Measurements from ENCODE around the gene HOXC12. TPM values are rescaled to one million over a fixed set of nuclear protein-coding genes. Genes with fewer than 3 reads are reported as not detected.

Gene HOXC12
- total RNA-seq, 1 experiment from 2014 or later, result 1.9 TPM

DNA sequence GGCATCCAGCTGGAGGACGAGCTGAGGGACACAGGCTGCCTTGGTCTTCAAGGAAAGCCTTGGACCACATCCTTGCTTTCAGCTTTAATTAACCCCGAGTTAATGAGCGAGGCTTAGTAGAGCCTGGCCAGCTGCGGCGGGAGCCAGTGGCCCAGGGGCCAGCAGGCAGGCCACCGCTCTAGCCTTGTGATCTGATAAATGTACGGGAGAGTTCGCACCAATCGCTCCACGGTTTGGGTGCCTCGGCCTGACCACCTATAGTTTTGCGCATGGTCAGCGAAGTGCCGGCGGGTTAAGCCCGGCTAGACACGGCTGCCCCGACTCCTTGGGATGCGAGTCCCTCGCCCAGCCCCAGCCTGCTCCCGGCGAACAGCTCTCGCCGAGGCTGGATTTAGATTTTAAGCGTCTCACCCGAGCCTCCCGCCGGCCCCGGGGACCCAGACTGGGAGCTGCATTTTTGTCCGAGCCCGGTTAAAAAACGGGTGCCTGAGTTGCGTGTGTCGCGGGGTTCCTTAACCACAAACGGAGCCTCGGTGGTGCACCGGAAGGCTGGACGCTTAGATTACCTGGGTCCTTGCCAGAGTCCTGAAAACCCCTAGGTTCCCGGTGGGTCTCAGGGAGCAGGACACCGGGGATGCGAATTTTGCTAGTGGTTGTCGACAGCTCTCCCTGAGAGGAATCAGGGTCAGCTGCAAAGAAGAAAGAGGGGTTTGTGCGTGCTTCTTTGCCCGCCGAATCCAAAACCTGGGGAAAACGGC, 2.9 kb upstream of the HOXC12 start:
- Histone ChIP-seq H3K9me3 (no peaks in the 10 kb centered on the region), H3K27me3 (no peaks in the 10 kb centered on the region)
- no peak for DNase-seq

DNA sequence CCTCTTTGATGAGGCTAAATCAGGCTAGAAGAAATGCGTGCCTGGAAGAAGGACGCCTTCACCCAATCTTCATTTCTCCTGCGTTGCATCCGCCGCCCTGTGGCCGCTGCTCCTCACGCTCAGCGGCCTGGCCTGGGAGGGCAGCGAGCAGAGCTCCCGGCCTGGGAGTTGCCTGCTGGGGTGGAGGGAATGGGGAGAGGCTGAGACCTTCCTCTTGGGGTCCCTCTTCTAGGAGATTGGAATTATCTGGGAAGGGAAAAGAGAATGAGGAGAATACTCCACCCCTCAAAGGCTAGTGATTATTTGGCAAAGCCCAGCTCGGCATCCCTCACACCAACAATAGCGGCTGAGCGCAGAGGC, 2.4 kb upstream of the HOXC12 start:
- H3K27me3 ChIP-seq, result no peaks in the 10 kb centered on the region
- H3K9me3 ChIP-seq, result no peaks in the 10 kb centered on the region
- H3K4me3 ChIP-seq, result no peak overlapping the region
- no peak for DNase-seq
- H3K36me3 ChIP-seq, result no peaks in the 10 kb centered on the region

More for the DNA sequence above, 2.9 kb upstream of the HOXC12 start:
- Histone ChIP-seq H3K4me3 (no peak overlapping the region), H3K36me3 (no peaks in the 10 kb centered on the region)

DNA sequence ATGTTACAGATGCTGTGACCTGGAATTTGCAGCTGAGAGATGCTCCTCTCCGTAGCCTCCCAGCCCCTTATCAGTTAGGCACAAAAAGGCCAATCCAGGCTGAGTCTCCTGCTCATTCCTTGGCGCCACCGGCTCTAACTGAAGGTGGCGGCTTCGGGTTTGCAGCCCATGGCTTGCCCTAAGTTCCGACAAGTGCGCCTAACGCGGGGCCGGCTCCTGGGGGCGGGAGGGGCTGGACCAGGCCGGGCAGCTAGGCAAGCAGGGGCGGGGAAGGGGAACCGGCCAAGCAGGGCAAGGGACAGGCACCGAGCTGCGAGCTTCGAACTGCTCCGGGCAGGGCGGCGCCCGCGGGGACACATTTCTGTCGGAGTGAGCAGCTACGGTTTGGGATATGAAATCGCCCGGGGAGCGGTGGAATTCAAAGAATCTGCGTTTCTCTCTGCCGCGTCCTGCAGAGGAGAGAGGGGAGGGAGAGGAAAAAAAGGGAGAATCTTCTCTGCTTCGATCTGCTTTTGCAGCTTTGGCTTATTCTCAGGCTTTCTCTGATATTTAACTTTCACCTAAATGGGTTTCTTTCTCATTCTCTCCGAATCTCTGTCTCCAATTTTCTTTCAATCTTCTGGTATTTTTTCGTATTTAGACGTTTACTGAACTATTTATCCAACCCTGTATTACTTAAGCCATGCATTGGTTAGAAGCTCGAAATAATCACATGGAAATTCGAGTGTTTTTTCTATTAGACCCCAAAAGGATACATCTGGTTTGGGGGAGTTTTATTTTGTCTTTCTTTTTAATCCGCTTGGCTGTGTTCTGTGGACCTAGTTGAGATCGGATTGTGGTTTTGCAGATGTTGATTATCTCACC, 1.6 kb upstream of the HOXC12 start:
- no peak for DNase-seq
- Histone ChIP-seq H3K4me3 (no peak overlapping the region), H3K9me3 (no peaks in the 10 kb centered on the region), H3K27me3 (no peaks in the 10 kb centered on the region), H3K36me3 (no peaks in the 10 kb centered on the region)

DNA sequence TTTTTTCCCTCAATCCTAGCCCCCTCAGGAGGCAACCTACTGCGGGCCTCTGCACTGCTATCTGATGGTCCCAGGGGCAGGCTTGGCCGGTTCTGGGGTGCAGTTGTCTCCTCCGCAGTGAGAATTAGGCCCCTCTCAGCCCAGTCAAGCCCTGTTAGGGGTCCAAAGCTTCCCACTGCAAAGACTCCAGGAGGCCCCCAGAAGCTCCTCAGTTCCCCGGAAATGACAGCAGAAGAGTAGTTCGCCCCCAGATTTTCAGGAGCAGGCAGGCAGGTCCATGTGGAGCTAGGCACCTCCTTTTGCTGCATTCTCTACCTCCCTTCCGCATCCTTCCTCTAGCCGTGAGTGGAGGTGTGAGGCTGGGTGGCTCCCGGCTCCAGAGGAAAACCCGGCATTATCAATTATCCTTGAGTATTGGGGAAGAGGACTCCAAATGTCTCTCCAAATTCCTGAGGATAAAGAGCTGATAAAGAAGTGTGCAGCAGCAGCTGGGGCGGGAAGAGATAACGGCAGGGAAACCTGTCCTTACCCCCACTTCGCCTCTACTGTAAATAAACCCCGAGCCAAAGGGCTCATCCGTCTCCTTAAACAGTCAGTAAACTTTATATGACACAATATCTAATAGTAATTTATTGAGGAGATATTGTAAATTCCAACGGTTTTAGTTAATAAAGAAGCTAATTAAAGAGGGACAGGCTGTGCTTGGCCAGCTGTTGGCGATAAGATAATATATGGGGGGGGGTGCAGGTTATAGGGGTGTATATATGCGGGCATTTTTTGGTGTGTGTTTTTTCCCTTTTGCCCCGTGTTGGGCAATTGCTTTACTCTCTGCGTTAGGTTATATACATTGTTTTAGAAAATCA, 641 bp upstream of the HOXC12 start:
- no peaks in the 10 kb centered on the region for H3K9me3 ChIP-seq
- no peaks in the 10 kb centered on the region for H3K36me3 ChIP-seq
- peak overlapping the region; percentile 57 for H3K4me3 ChIP-seq
- H3K27me3 ChIP-seq, result no peaks in the 10 kb centered on the region
- no peak for DNase-seq

DNA sequence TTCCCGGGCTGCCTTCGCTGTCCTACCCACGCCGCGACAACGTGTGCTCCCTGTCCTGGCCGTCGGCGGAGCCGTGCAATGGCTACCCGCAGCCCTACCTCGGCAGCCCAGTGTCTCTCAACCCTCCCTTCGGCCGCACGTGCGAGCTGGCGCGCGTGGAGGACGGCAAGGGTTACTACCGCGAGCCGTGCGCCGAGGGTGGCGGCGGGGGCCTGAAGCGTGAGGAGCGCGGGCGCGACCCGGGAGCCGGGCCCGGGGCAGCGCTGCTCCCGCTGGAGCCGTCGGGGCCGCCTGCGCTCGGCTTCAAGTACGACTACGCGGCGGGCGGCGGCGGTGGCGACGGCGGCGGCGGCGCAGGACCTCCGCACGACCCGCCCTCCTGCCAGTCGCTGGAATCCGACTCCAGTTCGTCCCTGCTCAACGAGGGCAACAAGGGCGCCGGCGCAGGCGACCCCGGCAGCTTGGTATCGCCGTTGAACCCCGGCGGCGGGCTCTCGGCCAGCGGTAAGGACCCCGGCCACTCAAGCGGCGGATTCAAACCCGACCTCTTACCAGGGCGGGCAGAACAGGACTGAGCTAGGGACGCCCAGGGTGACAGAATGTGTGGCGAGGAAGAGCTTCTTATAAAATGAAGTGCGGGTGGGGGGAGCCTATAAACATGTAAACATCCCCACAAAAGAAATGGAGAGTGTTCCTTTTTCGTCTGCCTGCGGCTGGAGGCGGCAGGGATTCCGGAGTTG, 503 bp downstream of the HOXC12 start:
- peak; percentile 26 for DNase-seq
- Histone ChIP-seq H3K36me3 (no peaks in the 10 kb centered on the region), H3K27me3 (no peaks in the 10 kb centered on the region), H3K9me3 (no peaks in the 10 kb centered on the region), H3K4me3 (peak overlapping the region; percentile 57)

DNA sequence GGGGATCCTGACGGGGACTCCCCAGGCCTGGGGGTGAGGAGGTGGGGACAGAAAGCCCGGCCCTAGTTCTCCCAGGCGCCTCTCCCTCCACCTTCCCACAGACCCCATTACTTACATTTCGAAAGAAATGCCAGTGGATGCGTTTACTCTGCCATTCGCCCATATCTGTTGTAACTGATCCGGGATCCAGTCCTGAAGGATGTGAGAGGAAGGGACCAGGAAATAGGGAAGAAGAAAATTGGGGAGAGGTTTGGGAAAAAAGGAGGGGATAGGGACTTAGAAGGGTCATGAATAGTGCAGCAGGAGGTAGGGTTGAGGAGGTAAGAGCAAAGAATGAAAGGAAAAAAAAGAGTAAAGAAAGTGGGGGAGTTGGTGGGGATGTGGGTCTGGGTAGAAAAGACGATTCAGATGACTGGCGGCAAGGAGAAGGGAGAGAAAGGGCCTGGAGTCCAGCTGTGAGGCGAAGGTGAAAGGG, 1.1 kb downstream of the HOXC12 start:
- H3K4me3 ChIP-seq, result peak overlapping the region; percentile 57
- no peaks in the 10 kb centered on the region for H3K27me3 ChIP-seq
- no peaks in the 10 kb centered on the region for H3K9me3 ChIP-seq
- H3K36me3 ChIP-seq, result no peaks in the 10 kb centered on the region
- no peak for DNase-seq

DNA sequence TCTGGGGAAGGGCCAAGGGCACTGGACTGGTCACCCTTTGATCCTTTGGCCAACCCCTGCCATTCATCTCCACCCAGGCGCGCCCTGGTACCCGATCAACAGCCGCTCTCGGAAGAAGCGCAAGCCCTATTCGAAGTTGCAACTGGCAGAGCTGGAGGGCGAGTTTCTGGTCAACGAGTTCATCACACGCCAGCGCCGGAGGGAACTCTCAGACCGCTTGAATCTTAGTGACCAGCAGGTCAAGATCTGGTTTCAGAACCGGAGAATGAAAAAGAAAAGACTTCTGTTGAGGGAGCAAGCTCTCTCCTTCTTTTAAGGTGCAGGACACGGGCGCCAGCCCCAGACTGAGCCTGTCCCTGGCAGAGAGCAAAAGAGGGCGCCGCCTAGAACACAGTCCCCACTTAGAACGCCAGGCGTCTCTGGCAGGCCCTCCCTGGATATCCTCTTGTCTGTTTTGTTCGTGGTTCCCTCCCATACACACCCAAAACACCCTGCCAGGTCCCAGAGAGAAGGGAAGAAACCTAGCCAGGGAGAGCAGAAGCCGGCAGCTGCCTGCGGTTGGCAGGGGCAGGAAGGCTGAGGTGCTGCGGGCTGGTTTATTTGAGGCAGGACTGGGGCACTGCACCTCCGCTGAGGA, 1.7 kb downstream of the HOXC12 start:
- Histone ChIP-seq H3K27me3 (no peaks in the 10 kb centered on the region), H3K4me3 (no peak overlapping the region), H3K36me3 (no peaks in the 10 kb centered on the region), H3K9me3 (no peaks in the 10 kb centered on the region)
- peak; percentile 24 for DNase-seq

DNA sequence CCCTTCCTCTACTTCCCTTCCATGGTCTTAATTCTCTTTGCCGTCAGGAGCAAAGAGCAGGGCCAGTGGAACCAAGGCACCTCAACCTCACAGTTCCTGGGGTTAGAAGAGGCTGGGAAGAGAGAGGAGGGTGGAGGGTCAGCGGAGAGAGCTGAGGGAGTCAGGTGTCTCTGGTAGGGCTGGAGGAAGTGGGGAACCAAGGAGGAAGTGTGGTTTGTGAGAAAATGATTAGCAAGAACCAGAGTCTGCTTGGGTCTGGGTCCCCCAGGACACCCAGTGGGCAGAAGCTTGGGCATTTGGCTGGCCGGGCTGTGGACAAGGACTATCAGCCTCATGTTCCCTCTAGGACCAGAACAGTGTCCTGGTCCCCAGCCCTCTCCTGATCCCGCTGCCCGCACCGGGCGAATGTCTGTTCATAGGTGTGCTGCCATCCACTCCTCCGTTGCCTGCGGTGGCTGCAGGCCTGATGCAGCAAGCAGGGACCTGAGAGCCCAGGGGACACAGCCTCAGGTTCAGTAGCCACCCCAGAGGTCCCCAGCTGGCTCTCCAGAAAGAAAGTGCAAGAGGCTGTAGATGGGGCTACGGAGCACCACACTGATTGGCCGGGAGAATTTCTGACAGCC, 2.3 kb downstream of the HOXC12 start:
- Histone ChIP-seq H3K27me3 (no peaks in the 10 kb centered on the region), H3K9me3 (no peaks in the 10 kb centered on the region), H3K4me3 (no peak overlapping the region), H3K36me3 (no peaks in the 10 kb centered on the region)
- no peak for DNase-seq

DNA sequence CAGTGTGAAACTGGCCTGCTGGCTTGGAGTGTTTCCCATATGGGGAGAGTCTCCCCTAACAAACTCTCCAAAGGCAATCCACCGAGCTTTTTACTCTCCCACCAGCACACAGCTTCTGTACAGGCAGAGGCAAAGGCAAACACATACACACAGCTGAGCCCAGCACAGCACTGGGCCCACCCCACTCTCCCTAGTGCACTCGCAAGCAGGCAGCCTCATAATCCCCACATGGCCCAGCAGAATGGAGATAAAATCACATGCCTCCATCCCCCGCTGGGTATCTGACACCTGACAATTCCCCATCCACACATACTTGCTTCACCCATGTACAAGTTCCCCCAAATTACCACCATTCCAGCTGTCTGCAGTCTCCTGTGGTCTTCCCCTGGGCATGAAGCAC, 3.4 kb downstream of the HOXC12 start:
- Histone ChIP-seq H3K4me3 (no peak overlapping the region), H3K27me3 (no peaks in the 10 kb centered on the region), H3K9me3 (no peaks in the 10 kb centered on the region), H3K36me3 (no peaks in the 10 kb centered on the region)
- no peak for DNase-seq

DNA sequence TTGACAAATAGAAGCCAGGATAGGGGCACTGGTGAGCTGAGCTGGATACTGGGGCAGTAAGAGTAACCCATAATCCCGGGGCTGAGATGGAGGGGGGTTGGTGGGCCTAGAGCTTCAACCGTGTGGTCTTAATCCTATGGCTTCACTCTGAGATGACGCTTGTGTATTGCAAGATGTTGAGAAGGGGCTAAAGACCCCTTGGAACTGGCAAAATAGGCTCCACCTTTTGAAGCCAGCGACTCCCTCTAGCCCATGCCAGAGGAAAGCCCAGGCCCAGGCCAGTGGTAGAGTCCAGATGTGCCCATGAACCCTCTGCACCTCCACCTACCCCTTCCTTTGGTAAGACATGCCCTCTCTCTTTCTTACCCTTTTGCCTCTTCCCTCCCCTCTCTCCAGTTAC, 4.6 kb downstream of the HOXC12 start:
- H3K9me3 ChIP-seq, result no peaks in the 10 kb centered on the region
- DNase-seq, result no peak
- H3K4me3 ChIP-seq, result no peak overlapping the region
- no peaks in the 10 kb centered on the region for H3K36me3 ChIP-seq
- H3K27me3 ChIP-seq, result no peaks in the 10 kb centered on the region

DNA sequence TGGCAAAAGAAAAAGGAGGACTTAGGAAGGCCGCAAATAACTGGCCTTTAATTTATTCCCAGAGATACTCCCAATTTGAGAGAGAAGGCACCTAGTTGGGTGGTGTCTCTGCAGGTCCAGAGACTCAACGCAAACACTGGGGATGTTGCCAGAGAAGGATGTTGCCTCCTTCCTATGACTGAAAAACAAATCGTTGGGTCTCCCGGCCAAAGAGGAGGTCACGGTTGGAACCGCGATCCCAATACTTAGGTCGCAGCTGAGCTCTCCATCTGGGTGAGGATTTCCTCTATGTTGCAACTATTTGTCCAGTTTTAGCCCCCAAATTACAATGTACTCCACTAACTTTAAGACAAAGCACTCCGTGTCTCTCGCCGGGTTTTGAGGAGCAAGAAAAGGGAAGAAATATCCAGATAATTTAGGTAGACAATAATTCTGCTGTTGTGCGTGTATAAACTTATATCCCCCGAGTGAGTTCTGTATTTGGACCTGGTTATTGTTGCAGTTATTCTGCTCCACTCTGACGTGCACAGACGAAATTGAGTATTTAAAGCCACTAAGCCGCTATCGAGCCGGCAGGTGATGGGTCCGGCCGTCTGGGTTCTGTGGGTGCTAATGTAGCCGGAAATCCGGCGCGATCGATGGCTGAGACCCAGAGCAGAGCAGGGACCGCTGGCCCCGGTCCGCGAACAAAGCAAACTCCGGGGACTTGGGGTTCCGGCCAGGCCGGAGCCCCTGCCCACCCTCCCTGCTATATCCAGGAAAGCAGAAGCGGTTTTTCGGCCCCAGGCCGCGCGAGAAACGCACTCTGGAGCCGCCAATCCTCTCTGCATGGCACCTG, 5.7 kb downstream of the HOXC12 start:
- Histone ChIP-seq H3K9me3 (no peaks in the 10 kb centered on the region), H3K36me3 (no peaks in the 10 kb centered on the region), H3K27me3 (no peaks in the 10 kb centered on the region), H3K4me3 (no peak overlapping the region)
- no peak for DNase-seq

DNA sequence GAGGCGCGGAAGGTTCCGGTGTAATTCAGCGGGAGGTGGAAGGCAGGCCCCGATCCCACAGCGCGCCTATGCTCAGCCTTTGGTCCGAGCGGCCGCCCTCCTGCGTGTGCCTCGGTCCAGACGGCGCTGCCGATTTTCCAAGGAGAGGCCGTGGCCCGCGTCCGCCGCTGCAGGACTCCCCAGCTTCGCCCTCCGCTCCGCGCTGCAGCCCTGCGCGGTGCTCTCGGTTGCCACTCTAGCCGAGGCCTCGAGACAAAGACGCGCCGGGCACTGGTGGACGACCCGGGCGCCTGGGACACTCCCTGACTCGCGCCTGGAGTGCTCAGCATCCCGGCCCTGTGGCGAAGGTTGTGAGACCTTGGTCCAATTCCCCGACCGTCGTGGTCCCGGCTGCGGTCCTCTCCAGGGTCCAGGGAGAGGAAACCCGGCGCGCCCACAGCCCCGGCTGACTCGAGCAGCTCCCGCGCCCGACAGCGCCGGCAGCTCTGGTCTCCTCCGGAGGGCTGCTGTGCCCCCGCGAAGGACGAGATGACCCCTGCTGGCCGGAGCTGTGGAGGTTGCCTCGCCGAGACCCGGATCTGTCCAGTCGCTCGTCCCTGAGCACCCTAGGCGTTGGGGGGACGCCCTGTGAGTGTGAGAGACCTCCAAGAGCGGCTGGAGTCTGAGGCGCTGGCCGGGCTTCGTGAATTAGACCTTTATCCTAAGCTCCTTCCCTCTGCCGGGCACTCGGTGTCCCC, 6.5 kb downstream of the HOXC12 start:
- no peak for DNase-seq
- Histone ChIP-seq H3K9me3 (no peaks in the 10 kb centered on the region), H3K27me3 (no peaks in the 10 kb centered on the region)

DNA sequence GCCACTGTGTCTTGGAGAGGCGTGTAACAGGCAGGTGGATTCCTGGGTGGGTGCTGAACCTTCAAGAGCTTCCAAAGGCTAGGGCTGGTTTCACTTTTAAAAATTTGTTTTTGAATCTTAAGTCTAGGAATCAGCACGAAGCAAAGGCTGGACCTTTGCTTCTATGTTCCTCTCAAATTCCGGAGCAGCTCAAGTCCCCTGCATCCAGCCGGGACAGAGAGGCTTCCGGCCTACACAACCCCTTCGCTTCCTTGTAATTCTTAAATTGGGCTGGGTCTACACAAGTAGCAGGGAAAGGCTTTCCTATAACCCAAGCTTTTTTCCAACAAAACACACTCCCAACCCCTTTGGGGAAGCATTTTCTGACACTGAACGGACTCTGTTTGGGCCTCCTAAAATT, 8.3 kb downstream of the HOXC12 start:
- no peak for DNase-seq
- no peaks in the 10 kb centered on the region for H3K9me3 ChIP-seq
- H3K36me3 ChIP-seq, result no peaks in the 10 kb centered on the region
- no peaks in the 10 kb centered on the region for H3K27me3 ChIP-seq
- H3K4me3 ChIP-seq, result no peak overlapping the region

More for the DNA sequence above, 6.5 kb downstream of the HOXC12 start:
- Histone ChIP-seq H3K36me3 (no peaks in the 10 kb centered on the region), H3K4me3 (no peak overlapping the region)

All from MG63 (cell line).